Muscle layer of duodenum (tissue), 2 donors: ENCODE results near the gene RNASEH2B.
A peak's percentile ranks its signal among the peaks of the same experiment; 100 is the strongest.

Source experiments
- H3K27ac ChIP-seq: one replicate; pipeline ENCODE4 v1.7.0; 2013; ENCODE audit warnings: mild to moderate bottlenecking, low read length
- H3K27me3 ChIP-seq: one replicate; pipeline ENCODE4 v1.7.0; 2013; ENCODE audit warnings: low read depth, mild to moderate bottlenecking, control low read depth, low read length
- H3K36me3 ChIP-seq, 2 donors: one replicate each; pipeline ENCODE4 v1.7.0; 2013; ENCODE audit warnings: low read length in 2 of 2, control low read depth in 1 of 2, mild to moderate bottlenecking in 1 of 2; ENCODE audit not compliant: insufficient read depth in 2 of 2, control insufficient read depth in 1 of 2
- H3K4me1 ChIP-seq, 2 donors: one replicate each; pipeline ENCODE4 v1.7.0; 2013; ENCODE audit warnings: low read length in 2 of 2, mild to moderate bottlenecking in 2 of 2, control low read depth in 1 of 2, moderate library complexity in 1 of 2; ENCODE audit not compliant: insufficient read depth in 2 of 2, control insufficient read depth in 1 of 2
- H3K4me3 ChIP-seq, 2 donors: one replicate each; pipeline ENCODE4 v1.7.0; 2013; ENCODE audit warnings: low read length in 2 of 2, low read depth in 1 of 2, mild to moderate bottlenecking in 1 of 2
- H3K9me3 ChIP-seq, 2 donors: one replicate each; pipeline ENCODE4 v1.7.0; 2013; ENCODE audit warnings: low read length in 2 of 2, control low read depth in 1 of 2, mild to moderate bottlenecking in 1 of 2; ENCODE audit not compliant: control insufficient read depth in 1 of 2
- donor health status: healthy.

Gene RNASEH2B

DNA sequence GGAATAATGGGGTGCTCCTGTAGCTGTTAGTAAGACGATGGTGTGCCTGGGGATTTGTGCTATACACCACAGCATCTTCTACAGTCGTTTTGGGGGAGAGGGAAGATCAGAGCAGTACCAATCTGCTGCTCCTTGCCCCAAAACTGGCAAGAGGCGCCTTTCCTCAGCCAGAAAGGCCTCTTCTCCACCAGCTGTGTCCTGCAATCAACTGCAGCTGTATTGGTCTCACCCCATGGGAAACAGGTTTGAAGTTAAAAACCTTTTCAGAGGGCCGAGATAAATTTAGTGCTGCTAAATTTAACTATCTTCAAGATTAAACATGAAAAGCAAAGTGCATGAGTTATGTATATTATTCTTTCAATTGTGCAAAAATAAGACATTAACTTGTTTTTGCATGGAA is 1.2 kb upstream of the RNASEH2B start:
- Histone ChIP-seq H3K9me3 (no peaks in the 10 kb centered on the region), H3K27me3 (no peaks in the 10 kb centered on the region), H3K4me1 (peaks cover 12 to 20% of the 10 kb centered on the region in 2 donors)

DNA sequence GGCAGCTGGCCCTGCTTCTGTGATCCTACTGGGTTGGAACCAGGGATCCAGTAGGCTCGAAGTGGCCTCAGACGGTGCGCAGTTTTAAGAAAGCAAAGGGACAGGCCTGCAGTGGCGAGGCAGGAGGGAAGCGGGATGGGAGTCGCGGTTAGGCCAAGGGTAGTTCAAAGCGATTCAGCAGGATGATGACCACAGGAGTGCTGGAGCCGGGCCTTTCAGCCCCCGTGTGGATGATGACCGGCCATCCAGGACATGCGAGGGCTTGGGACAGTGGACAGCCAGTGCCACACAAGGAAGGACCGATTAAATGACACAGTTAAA is 854 bp downstream of the RNASEH2B start:
- no peaks in the 10 kb centered on the region for H3K9me3 ChIP-seq
- H3K4me1 ChIP-seq = peaks cover 30 to 31% of the 10 kb centered on the region in 2 donors
- H3K4me3 ChIP-seq = peak overlapping the region; percentile 83 to 86
- peak overlapping the region; percentile 92 for H3K27ac ChIP-seq
- no peaks in the 10 kb centered on the region for H3K36me3 ChIP-seq
- no peaks in the 10 kb centered on the region for H3K27me3 ChIP-seq

More for the DNA sequence above, 1.2 kb upstream of the RNASEH2B start:
- no peak overlapping the region for H3K27ac ChIP-seq
- H3K4me3 ChIP-seq = no peak overlapping the region
- no peaks in the 10 kb centered on the region for H3K36me3 ChIP-seq

DNA sequence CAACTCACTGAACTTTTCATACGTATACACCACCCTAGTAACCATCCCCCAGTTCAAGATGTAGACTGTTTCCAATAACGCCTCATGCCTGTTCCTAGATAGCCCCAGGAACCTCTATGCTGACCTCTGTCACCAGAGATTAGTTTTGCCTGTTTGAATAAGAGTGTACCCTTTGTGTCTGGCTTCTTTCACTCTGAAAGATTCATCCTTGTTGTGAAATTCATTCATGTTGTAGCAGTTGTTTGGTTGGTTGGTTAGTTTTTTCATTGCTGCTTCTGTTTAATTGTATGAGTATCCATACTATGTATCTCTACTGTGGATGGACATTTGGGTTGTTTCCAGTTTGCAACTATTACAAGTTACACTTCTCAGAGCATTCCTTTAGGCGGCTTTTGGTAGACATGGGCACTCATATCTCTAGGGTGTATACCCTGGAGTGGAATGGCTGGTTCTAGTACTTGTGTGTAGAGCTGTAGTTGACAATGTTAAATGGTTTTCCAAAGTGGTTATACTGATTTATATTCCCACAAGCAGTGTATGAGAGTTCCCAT is 1.6 kb downstream of the RNASEH2B start:
- no peaks in the 10 kb centered on the region for H3K9me3 ChIP-seq
- no peaks in the 10 kb centered on the region for H3K27me3 ChIP-seq
- no peaks in the 10 kb centered on the region for H3K36me3 ChIP-seq
- peak overlapping the region; percentile 83 to 86 for H3K4me3 ChIP-seq
- peak overlapping the region; percentile 92 for H3K27ac ChIP-seq
- peaks cover 32 to 36% of the 10 kb centered on the region in 2 donors for H3K4me1 ChIP-seq

DNA sequence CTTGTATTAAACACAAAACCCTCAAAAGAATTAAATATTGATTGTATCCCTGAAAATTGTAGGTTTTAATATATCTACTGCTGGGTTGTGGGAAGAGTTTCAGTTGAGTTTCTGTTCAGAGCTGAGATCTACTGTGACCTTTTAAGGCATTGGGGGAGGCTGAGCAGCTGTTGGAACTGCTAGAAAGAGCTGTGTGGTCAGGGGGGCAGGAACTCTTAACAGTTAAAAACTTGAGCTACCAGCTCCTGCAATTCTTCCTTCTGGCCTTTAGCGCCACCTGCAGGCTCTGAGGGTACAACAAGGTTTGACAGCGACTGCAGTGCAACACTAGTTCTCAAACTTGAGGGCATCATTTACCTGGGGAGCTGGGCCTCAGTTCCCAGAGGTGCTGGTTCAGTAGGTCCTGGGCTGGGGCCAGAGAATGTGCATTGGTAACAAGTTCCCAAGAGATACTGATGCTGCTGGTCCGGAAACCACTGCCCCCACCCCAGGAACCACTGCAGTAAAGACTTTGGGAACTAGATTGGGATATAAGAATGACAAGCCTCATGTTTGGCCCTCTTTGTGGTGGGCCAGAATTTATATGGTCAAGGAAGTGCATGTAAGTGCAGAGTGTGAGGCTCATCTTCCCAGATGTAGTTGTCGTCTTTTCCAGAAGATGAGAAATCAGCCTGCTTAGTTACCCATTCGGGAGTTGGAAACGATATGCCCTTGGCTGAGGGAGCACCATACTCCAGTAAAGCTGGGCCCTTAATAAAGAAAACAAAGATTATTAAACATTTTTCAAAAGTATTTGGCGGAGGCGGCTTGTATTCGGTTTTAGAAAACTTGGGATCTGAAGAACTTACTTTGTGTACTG is 2.6 kb downstream of the RNASEH2B start:
- H3K27ac ChIP-seq = peak overlapping the region; percentile 92
- H3K9me3 ChIP-seq = no peaks in the 10 kb centered on the region
- H3K4me1 ChIP-seq = peaks cover 39 to 46% of the 10 kb centered on the region in 2 donors
- H3K4me3 ChIP-seq = peak overlapping the region; percentile 83 to 86
- no peaks in the 10 kb centered on the region for H3K27me3 ChIP-seq
- no peaks in the 10 kb centered on the region for H3K36me3 ChIP-seq

DNA sequence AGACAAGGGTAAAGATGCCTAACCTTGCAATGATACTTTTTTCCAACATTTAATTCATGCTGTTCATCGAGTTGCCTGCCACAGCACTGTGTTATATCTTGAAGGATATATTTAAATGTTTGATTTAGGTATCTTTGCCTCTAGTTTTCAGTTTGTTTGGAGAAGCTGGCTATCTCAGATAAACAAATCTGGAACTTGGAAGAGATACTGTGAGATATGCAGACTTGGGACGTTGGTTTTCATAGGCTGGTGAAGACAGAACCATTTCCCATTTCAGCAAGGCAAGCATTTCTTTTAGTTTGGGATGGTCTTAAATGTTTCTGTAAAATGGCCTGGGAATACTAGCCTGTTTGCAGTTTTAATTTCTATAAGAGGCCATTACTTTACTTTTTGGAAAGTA is 3.3 kb downstream of the RNASEH2B start:
- Histone ChIP-seq H3K9me3 (no peaks in the 10 kb centered on the region), H3K27me3 (no peaks in the 10 kb centered on the region), H3K4me1 (peaks cover 44 to 53% of the 10 kb centered on the region in 2 donors), H3K4me3 (peak overlapping the region in 1 of 2 donors; percentile 1), H3K27ac (peak overlapping the region; percentile 92), H3K36me3 (no peaks in the 10 kb centered on the region)

DNA sequence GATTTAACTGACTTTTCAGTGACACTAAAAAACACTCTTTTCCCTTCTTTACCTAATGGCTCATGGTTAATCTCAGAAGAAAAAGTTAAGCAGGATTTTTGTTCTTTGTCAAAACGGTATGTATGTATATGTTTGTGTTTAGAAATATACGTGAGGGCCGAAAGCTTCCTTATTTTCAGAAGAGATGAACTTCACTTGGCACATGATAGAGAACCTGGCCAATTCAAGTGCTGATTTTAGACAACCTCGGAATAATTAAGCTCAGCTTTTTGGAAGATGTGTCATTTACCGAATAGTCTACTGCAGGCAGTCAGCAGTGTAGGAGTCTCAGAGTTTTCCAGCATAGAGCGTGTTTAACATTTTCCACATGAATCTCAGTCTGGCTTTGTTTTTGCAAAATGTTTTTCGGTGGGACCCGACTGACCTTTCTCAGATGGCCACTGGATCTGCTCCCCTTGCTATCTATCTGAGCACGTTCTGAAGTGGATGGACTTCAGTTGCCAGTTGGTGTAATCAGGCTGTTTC is 4.6 kb downstream of the RNASEH2B start:
- Histone ChIP-seq H3K4me3 (peak overlapping the region in 1 of 2 donors; percentile 25), H3K4me1 (peaks cover 50 to 64% of the 10 kb centered on the region in 2 donors), H3K9me3 (no peaks in the 10 kb centered on the region), H3K36me3 (no peaks in the 10 kb centered on the region), H3K27ac (peak overlapping the region; percentile 56), H3K27me3 (no peaks in the 10 kb centered on the region)

DNA sequence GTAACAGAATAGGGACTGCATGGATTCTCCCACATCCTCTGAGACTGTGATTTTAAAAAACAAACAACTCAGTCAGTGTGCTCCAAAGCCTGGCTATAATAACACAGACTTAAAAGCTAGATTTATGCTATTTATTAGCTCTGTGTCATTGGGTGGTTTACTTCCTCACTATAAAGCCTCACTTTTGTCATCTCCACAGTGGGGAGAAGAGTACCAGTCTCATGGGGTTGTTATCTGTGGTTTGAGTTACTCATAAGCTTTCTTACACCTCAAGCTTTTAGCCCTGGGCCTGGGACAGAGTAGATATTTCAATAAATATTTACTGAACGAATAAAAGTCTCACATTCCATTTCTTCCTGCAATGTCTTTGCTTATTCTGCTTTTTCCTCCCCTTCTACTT is 5.3 kb downstream of the RNASEH2B start:
- Histone ChIP-seq H3K4me1 (peaks cover 54 to 68% of the 10 kb centered on the region in 2 donors), H3K27ac (peak overlapping the region; percentile 56)

DNA sequence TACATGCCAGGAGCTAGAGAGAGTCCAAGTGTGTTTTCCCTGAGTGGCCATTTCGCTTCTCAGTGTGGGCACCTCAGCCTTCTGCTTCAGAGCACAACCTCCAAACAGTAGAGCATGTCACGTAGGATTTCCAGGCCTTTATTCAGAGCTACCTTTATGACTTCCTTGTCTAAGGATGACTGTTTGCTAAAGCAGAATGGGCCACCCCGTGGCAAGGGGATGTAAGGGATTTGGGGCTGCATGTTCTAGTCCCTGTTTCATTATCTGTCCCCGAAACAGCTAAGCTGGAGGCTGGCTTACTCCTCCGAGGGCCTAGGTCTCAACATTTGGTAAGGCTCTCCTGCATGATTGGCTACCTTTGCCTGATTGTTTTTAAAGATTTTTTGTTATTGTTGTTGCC is 6.0 kb downstream of the RNASEH2B start:
- no peaks in the 10 kb centered on the region for H3K27me3 ChIP-seq
- H3K27ac ChIP-seq = peak overlapping the region; percentile 56
- H3K9me3 ChIP-seq = no peaks in the 10 kb centered on the region
- peaks cover 54 to 68% of the 10 kb centered on the region in 2 donors for H3K4me1 ChIP-seq
- no peak overlapping the region for H3K4me3 ChIP-seq
- H3K36me3 ChIP-seq = no peaks in the 10 kb centered on the region

More for the DNA sequence above, 5.3 kb downstream of the RNASEH2B start:
- peak overlapping the region in 1 of 2 donors; percentile 17 for H3K4me3 ChIP-seq
- no peaks in the 10 kb centered on the region for H3K36me3 ChIP-seq
- H3K9me3 ChIP-seq = no peaks in the 10 kb centered on the region
- H3K27me3 ChIP-seq = no peaks in the 10 kb centered on the region

DNA sequence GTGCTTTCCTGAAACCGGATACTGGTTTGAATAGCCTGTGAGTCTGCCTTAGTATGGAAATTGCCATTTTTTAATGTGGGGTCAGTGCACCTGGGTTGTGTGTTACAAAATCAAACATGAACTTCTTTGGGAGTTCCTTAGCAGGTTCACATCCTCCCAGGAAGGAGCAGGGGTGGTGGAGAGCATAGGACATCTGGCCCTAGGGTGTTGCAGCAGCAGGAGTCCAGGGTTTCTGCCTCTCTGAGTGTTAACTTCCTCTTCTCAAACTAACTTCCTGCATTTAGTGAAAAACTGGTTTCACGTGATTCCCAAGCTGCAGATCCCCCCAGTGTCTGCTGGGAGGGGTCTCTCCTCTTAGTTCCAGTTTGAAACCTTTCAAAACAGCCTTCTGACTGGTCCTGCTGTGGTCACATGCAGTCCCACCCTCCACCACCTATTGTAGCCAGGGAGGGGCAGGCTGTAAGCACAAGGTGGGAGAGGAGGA is 7.2 kb downstream of the RNASEH2B start:
- H3K27me3 ChIP-seq = no peaks in the 10 kb centered on the region
- H3K27ac ChIP-seq = peak overlapping the region; percentile 21
- H3K9me3 ChIP-seq = no peaks in the 10 kb centered on the region
- H3K4me1 ChIP-seq = peaks cover 45 to 56% of the 10 kb centered on the region in 2 donors
- no peaks in the 10 kb centered on the region for H3K36me3 ChIP-seq
- H3K4me3 ChIP-seq = no peak overlapping the region

DNA sequence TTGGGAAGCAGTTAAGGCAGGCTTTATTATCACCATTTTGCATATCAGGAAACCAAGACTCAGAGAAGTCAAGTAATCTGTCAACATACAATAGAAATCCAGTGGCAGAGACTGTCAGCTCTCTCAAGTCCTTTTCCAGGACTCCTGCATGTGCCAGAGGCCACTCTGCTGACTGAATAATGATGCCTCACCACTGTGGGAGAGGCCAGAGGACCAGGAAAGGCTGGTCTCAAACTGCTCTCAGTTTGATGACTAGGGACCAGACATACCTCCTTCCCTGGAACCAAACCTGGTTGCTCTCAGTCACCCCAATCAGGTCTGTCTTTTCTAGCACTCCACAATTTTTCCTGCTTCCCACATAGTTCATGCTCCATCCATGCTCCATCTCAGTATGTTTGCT is 8.0 kb downstream of the RNASEH2B start:
- Histone ChIP-seq H3K36me3 (no peaks in the 10 kb centered on the region), H3K4me1 (peaks cover 43 to 48% of the 10 kb centered on the region in 2 donors), H3K27me3 (no peaks in the 10 kb centered on the region), H3K27ac (peak overlapping the region; percentile 21), H3K9me3 (peaks cover 3 to 7% of the 10 kb centered on the region in 2 donors), H3K4me3 (no peak overlapping the region)

DNA sequence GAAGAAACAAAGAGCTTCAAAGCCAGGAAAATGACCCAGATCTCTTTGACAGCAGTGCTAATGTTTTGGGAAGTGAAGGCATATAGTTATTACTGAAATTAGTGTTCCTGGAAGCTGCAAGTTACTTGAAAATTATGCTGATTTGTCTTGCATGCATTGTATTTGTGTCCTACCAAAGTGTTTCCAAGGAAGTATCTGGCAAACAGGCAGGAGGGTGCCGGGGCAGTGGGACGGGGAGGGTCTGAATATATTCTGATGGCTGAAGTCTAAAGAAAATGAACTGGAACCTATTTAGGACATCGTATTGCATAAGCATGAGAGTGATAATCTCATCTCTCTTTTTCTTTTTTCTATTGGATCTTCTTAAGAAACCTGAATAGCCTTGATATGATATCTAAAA is 9.0 kb downstream of the RNASEH2B start:
- H3K4me1 ChIP-seq = peaks cover 41 to 48% of the 10 kb centered on the region in 2 donors
- H3K27ac ChIP-seq = no peak overlapping the region
- peaks cover 10% of the 10 kb centered on the region in 2 donors for H3K9me3 ChIP-seq
- H3K4me3 ChIP-seq = no peak overlapping the region
- H3K36me3 ChIP-seq = no peaks in the 10 kb centered on the region
- H3K27me3 ChIP-seq = no peaks in the 10 kb centered on the region
